A549 treated with CpdA at 1 μM for 4 hours (cell line): ENCODE data around the gene BOK. TPM values are rescaled to one million over a fixed set of nuclear protein-coding genes. Genes with fewer than 3 reads are reported as not detected.

Source experiments
- total RNA-seq: library from RNA; stranded (reverse); fragments of 200-300 nt; extraction: Qiagen RNA extraction; gene quantifications from 5 replicates; pipeline ENCODE4 v1.2.3, GENCODE V29; 2022; ENCODE audit warnings: low read depth

Gene BOK
- 21.8 to 34.1 TPM (median 29.4 TPM) in 5 replicates for total RNA-seq

DNA sequence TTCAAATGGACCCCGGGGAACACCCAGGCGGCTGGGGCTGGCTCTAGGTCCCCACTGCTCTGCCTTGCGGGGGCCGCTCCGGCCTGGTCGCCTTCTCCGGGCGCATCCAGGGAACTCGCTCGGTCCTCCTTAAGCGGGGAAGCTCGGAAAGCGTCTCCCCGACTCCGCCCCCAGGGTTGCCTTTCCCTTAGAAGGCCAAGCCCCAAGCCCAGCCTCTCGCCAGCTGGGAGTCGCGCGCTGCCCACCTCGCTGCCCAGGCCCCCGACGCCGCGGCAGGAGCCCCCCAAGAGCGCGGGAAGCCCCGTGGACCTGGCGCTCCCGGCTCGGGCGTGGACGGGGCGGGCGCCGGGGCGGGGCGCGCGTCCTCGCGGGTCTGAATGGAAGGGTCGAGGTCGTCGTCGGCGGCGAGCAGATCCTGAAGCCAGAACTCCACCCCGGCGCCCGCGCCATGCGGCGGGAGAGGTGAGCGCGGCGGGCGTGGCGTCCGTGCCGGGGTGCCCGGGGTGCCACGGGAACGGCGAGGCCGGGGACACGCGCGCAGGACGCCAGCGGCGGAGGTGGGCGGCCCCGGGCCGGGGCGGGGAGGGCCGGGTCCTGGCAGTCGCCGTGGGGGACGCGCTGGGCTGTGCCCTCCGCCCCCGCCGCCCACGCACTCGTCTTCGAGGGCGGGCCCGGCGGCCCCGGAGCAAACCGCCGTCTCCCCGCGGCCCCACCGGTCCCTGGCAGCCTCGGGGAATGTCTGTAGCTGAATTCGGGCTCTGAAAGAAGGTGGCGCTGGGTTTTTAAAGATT is at the start of gene BOK:
Gene BOK, plus strand, starts transcription at position 214 of the 791 bp plus-strand sequence. CDS start 739 bp downstream, outside the sequence.

Other genes starting within 250 kb of the BOK start
- 260 to 289 TPM (median 272 TPM) in 5 replicates for gene HDLBP, start 243.1 kb upstream of the BOK start, total RNA-seq
- 247 to 307 TPM (median 275 TPM) in 5 replicates for gene SEPTIN2, start 242.8 kb upstream of the BOK start, total RNA-seq
- 20.5 to 28.4 TPM (median 25.3 TPM) in 5 replicates for gene FARP2, start 202.5 kb upstream of the BOK start, total RNA-seq
- gene STK25, start 50.2 kb upstream of the BOK start, total RNA-seq = 90.8 to 115 TPM (median 105 TPM) in 5 replicates
- gene THAP4, start 78.4 kb downstream of the BOK start, total RNA-seq = 58.1 to 87.7 TPM (median 74.3 TPM) in 5 replicates
- gene ATG4B, start 78.9 kb downstream of the BOK start, total RNA-seq = 49.2 to 65.1 TPM (median 52.3 TPM) in 5 replicates
- gene DTYMK, start 128.1 kb downstream of the BOK start, total RNA-seq = 112 to 148 TPM (median 134 TPM) in 5 replicates
- 20.7 to 23.8 TPM (median 23.1 TPM) in 5 replicates for gene ING5, start 143.3 kb downstream of the BOK start, total RNA-seq
- 7.6 to 12.6 TPM (median 8.7 TPM) in 5 replicates for gene D2HGDH, start 175.9 kb downstream of the BOK start, total RNA-seq
- 0.24 to 0.44 TPM (median 0.34 TPM) in 4 of 5 replicates, not detected in the other for gene GAL3ST2, start 218.1 kb downstream of the BOK start, total RNA-seq